OCI-LY1 (cell line): ENCODE data around the gene LTBP3.

Experiments
- H2AFZ ChIP-seq: fragments of 200-600 bp; sonication (generic), shearing (Covaris generic); 2 replicates; pipeline ENCODE4 v1.6.0; 2014; ENCODE audit warnings: antibody characterized with exemption, mild to moderate bottlenecking, low read length
- H3F3A ChIP-seq: fragments of 200-600 bp; sonication (generic), shearing (Covaris generic); 2 replicates; pipeline ENCODE4 v1.6.0; 2014; ENCODE audit warnings: mild to moderate bottlenecking, antibody characterized with exemption, low read length, moderate library complexity; ENCODE audit not compliant: insufficient read depth
- H3K27ac ChIP-seq: fragments of 200-600 bp; sonication (generic); 2 replicates; pipeline ENCODE4 v1.5.1; 2014; ENCODE audit warnings: low read length, mixed run types, mild to moderate bottlenecking, low read depth; ENCODE audit not compliant: poor library complexity, severe bottlenecking
- H3K27me3 ChIP-seq: fragments of 200-600 bp; sonication (generic); 2 replicates; pipeline ENCODE4 v1.6.0; 2014; ENCODE audit warnings: antibody characterized with exemption, mild to moderate bottlenecking, low read length, moderate library complexity; ENCODE audit not compliant: insufficient read depth
- H3K36me3 ChIP-seq: fragments of 200-600 bp; sonication (generic); 2 replicates; pipeline ENCODE4 v1.6.1; 2014; ENCODE audit warnings: mild to moderate bottlenecking, antibody characterized with exemption, low read length, moderate library complexity, mixed read lengths; ENCODE audit not compliant: insufficient read depth
- H3K4me1 ChIP-seq: fragments of 200-600 bp; sonication (generic); 2 replicates; pipeline ENCODE4 v1.5.1; 2014; ENCODE audit warnings: mild to moderate bottlenecking, low read length, moderate library complexity; ENCODE audit not compliant: insufficient read depth, severe bottlenecking
- H3K4me2 ChIP-seq: fragments of 200-600 bp; sonication (generic), shearing (Covaris generic); 2 replicates; pipeline ENCODE4 v1.6.1; 2014; ENCODE audit warnings: low read length
- H3K4me3 ChIP-seq: fragments of 200-600 bp; sonication (generic); 2 replicates; pipeline ENCODE4 v1.5.1; 2014; ENCODE audit warnings: low read length, low read depth, mild to moderate bottlenecking, mixed read lengths; ENCODE audit not compliant: poor library complexity, severe bottlenecking
- H3K79me2 ChIP-seq: fragments of 200-600 bp; shearing (Covaris generic); 2 replicates; pipeline ENCODE4 v1.6.1; 2016; ENCODE audit warnings: mixed run types, low read length, mixed read lengths; ENCODE audit not compliant: insufficient read depth
- H3K9ac ChIP-seq: fragments of 200-600 bp; sonication (generic), shearing (Covaris generic); 2 replicates; pipeline ENCODE4 v1.6.1; 2014; ENCODE audit warnings: mild to moderate bottlenecking, low read length, mixed read lengths
- H3K9me2 ChIP-seq: fragments of 200-600 bp; sonication (generic), shearing (Covaris generic); 2 replicates; pipeline ENCODE4 v1.6.1; 2014; ENCODE audit warnings: low read depth, mild to moderate bottlenecking, low read length, mixed read lengths
- H3K9me3 ChIP-seq: fragments of 200-600 bp; shearing (Covaris generic); 2 replicates; pipeline ENCODE4 v1.6.1; 2014; ENCODE audit warnings: low read length, mixed read lengths
- H4K20me1 ChIP-seq: fragments of 200-600 bp; sonication (generic), shearing (Covaris generic); 2 replicates; pipeline ENCODE4 v1.6.0; 2016; ENCODE audit warnings: mild to moderate bottlenecking, low read length; ENCODE audit not compliant: insufficient read depth
- CTCF ChIP-seq: fragments of 200-600 bp; sonication (generic), shearing (Covaris generic); IDR thresholded peaks from 2 replicates; pipeline ENCODE4 v1.5.1; 2017; ENCODE audit warnings: mild to moderate bottlenecking, antibody characterized with exemption, low read length, moderate library complexity, mixed read lengths
- EZH2 ChIP-seq: fragments of 200-600 bp; sonication (generic), shearing (Covaris generic); IDR thresholded peaks from 2 replicates; pipeline ENCODE4 v1.8.0; 2017; ENCODE audit warnings: borderline replicate concordance, mixed run types, mild to moderate bottlenecking, antibody characterized with exemption, low read length, moderate library complexity, mixed read lengths

Gene LTBP3

DNA sequence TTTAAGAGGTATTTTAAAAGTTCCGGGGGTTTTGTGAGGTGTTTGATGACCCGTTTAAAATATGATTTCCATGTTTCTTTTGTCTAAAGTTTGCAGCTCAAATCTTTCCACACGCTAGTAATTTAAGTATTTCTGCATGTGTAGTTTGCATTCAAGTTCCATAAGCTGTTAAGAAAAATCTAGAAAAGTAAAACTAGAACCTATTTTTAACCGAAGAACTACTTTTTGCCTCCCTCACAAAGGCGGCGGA, 59.5 kb downstream of the LTBP3 start:
- TF ChIP-seq EZH2 (no peak), CTCF (no peak)
- H3K9me3 ChIP-seq: no peaks in the 10 kb centered on the region
- H3K4me2 ChIP-seq: peak overlapping the region; percentile 95
- H2AFZ ChIP-seq: no peak overlapping the region
- H3K9ac ChIP-seq: peak overlapping the region; percentile 99
- no peaks in the 10 kb centered on the region for H3K9me2 ChIP-seq
- H3K79me2 ChIP-seq: peaks cover 48% of the 10 kb centered on the region
- no peaks in the 10 kb centered on the region for H4K20me1 ChIP-seq
- peaks cover 47% of the 10 kb centered on the region for H3K36me3 ChIP-seq
- H3K4me1 ChIP-seq: peaks cover 53% of the 10 kb centered on the region
- peak overlapping the region; percentile 77 for H3K4me3 ChIP-seq
- peaks cover 46% of the 10 kb centered on the region for H3F3A ChIP-seq
- no peaks in the 10 kb centered on the region for H3K27me3 ChIP-seq
- peak overlapping the region; percentile 99 for H3K27ac ChIP-seq

DNA sequence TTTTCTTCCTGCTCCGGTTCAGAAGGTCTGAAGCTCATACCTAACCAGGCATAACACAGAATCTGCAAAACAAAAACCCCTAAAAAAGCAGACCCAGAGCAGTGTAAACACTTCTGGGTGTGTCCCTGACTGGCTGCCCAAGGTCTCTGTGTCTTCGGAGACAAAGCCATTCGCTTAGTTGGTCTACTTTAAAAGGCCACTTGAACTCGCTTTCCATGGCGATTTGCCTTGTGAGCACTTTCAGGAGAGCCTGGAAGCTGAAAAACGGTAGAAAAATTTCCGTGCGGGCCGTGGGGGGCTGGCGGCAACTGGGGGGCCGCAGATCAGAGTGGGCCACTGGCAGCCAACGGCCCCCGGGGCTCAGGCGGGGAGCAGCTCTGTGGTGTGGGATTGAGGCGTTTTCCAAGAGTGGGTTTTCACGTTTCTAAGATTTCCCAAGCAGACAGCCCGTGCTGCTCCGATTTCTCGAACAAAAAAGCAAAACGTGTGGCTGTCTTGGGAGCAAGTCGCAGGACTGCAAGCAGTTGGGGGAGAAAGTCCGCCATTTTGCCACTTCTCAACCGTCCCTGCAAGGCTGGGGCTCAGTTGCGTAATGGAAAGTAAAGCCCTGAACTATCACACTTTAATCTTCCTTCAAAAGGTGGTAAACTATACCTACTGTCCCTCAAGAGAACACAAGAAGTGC, 60.0 kb downstream of the LTBP3 start:
- Histone ChIP-seq H3K9me3 (no peaks in the 10 kb centered on the region), H4K20me1 (no peaks in the 10 kb centered on the region), H2AFZ (no peak overlapping the region), H3K9ac (peak overlapping the region; percentile 99), H3K27me3 (no peaks in the 10 kb centered on the region), H3F3A (peaks cover 41% of the 10 kb centered on the region), H3K36me3 (peaks cover 42% of the 10 kb centered on the region), H3K4me3 (peak overlapping the region; percentile 77), H3K79me2 (peaks cover 43% of the 10 kb centered on the region), H3K9me2 (no peaks in the 10 kb centered on the region), H3K27ac (peak overlapping the region; percentile 99), H3K4me1 (peaks cover 53% of the 10 kb centered on the region), H3K4me2 (peak overlapping the region; percentile 95)
- no peak for TF ChIP-seq EZH2
- no peak for TF ChIP-seq CTCF

GRCh38 chr11:65497141-65498041, 60.8 kb downstream of the LTBP3 start:
- Histone ChIP-seq H3K4me1 (peaks cover 56% of the 10 kb centered on the region), H4K20me1 (no peaks in the 10 kb centered on the region), H3K36me3 (peaks cover 34% of the 10 kb centered on the region), H3K9me2 (no peaks in the 10 kb centered on the region), H2AFZ (no peak overlapping the region), H3K9me3 (no peaks in the 10 kb centered on the region), H3F3A (peaks cover 33% of the 10 kb centered on the region; the same call in 1 of the 2 replicates), H3K27ac (peak overlapping the region; percentile 99), H3K27me3 (no peaks in the 10 kb centered on the region), H3K4me3 (peak overlapping the region; percentile 77), H3K79me2 (peaks cover 35% of the 10 kb centered on the region), H3K9ac (peak overlapping the region; percentile 99), H3K4me2 (peak overlapping the region; percentile 95)
- TF ChIP-seq EZH2: no peak
- TF ChIP-seq CTCF: no peak
